ENCODE measurements around the gene MYH9. TPM values are rescaled to one million over a fixed set of nuclear protein-coding genes. Genes with fewer than 3 reads are reported as not detected.

MYH9 gene
- total and polyA plus RNA-seq, 2 experiments from 2014 or later: 58.4 to 233 TPM

GRCh38 chr22:36350751-36351594, 36.8 kb downstream of the MYH9 start:
- Mint-ChIP-seq H3K36me3 (ENCODE audit: low read depth) (peaks cover 21% of the 10 kb centered on the region), H3K4me1 (peaks cover 42% of the 10 kb centered on the region), H3K9me3 (no peaks in the 10 kb centered on the region), H3K4me3 (no peak overlapping the region; the same call in 2 of the 3 replicates), H3K27ac (peak overlapping the region; percentile 80), H3K27me3 (ENCODE audit: insufficient read depth, low read depth, poor library complexity) (peaks cover 6% of the 10 kb centered on the region)
- Histone ChIP-seq H3K79me2 (replicated peaks; ENCODE audit: insufficient read depth) (peaks cover 93% of the 10 kb centered on the region), H3F3A (replicated peaks; ENCODE audit: low read depth) (0 out of 2 replicates have a peak, but pooled peaks cover 2% of the 10 kb centered on the region), H3K4me1 (ENCODE audit: insufficient read depth) (peaks cover 45% of the 10 kb centered on the region), H3K27me3 (ENCODE audit: insufficient read depth) (no peaks in the 10 kb centered on the region), H3K4me3 (no peak overlapping the region), H3K4me2 (0 out of 2 replicates have a peak overlapping the region, but pooled peaks have one; percentile 19), H3K9me2 (ENCODE audit: insufficient read depth) (no peaks in the 10 kb centered on the region), H3K36me3 (ENCODE audit: insufficient read depth) (peaks cover 10% of the 10 kb centered on the region; the same call in 1 of the 2 replicates), H3K27ac (ENCODE audit: low read depth) (peak overlapping the region; percentile 70), H2AFZ (no peak overlapping the region), H4K20me1 (replicated peaks; ENCODE audit: insufficient read depth) (peaks cover 38% of the 10 kb centered on the region)
- DNase-seq (ENCODE audit: low spot score): no peak
- TF ChIP-seq POLR2AphosphoS5 (IDR thresholded peaks at IDR 0.05; ENCODE audit: low read depth) (no peak), EZH2 (IDR thresholded peaks at IDR 0.05; ENCODE audit: low read depth, unreplicated experiment) (no peak), NANOG (IDR thresholded peaks at IDR 0.05; ENCODE audit: borderline replicate concordance) (no peak), CTCF (conservative IDR thresholded peaks at IDR 0.05; ENCODE audit: low read depth in 2 of 2) (no peak), STAT1 (IDR thresholded peaks at IDR 0.05; ENCODE audit: unreplicated experiment) (no peak), ZNF331 (CRISPR knock-in tag; IDR thresholded peaks at IDR 0.05; ENCODE audit: low read depth) (no peak), ZNF462 (CRISPR knock-in tag; IDR thresholded peaks at IDR 0.05) (no peak), EZH2phosphoT487 (IDR thresholded peaks at IDR 0.05; ENCODE audit: unreplicated experiment) (no peak), ZNF114 (CRISPR knock-in tag; IDR thresholded peaks at IDR 0.05) (no peak), JUNB (IDR thresholded peaks at IDR 0.05; ENCODE audit: unreplicated experiment) (no peak), CREB1 (CRISPR knock-in tag; IDR thresholded peaks at IDR 0.05; ENCODE audit: low read depth) (no peak), ETS1 (IDR thresholded peaks at IDR 0.05) (no peak), REST (IDR thresholded peaks at IDR 0.05; ENCODE audit: unreplicated experiment) (no peak)
- peak; percentile 56 for ATAC-seq
